NB4 (cell line): Measurements from ENCODE around the gene CDC26.

Source experiments
- DNase-seq: peaks from one replicate; pipeline ENCODE4 v3.0.0; 2010; ENCODE audit warnings: low read depth
- H3K4me3 ChIP-seq: one replicate; pipeline ENCODE4 v1.5.1; 2011; ENCODE audit warnings: mild to moderate bottlenecking, low read depth, low read length, moderate library complexity
- MAX ChIP-seq: IDR thresholded peaks from 2 replicates; pipeline ENCODE4 v1.6.1; 2011; ENCODE audit warnings: low read depth, low read length
- MYC ChIP-seq: IDR thresholded peaks from 2 replicates; pipeline ENCODE4 v1.6.1; 2011; ENCODE audit warnings: low read depth, low read length
- POLR2A ChIP-seq: IDR thresholded peaks from 2 replicates; pipeline ENCODE4 v1.6.1; 2011; ENCODE audit warnings: mild to moderate bottlenecking; ENCODE audit not compliant: insufficient read length; ENCODE audit errors: extremely low read depth
- TF ChIP-seq, protein P1 (sequence below): IDR thresholded peaks from one replicate; pipeline ENCODE4 v1.5.1; 2012; ENCODE audit warnings: low read depth, low read length

Gene CDC26

GRCh38 chr9:113231701-113232100 lies 43.7 kb downstream of the CDC26 start:
- TF ChIP-seq POLR2A (no peak), MAX (no peak), MYC (no peak)
- TF ChIP-seq, protein P1, sequence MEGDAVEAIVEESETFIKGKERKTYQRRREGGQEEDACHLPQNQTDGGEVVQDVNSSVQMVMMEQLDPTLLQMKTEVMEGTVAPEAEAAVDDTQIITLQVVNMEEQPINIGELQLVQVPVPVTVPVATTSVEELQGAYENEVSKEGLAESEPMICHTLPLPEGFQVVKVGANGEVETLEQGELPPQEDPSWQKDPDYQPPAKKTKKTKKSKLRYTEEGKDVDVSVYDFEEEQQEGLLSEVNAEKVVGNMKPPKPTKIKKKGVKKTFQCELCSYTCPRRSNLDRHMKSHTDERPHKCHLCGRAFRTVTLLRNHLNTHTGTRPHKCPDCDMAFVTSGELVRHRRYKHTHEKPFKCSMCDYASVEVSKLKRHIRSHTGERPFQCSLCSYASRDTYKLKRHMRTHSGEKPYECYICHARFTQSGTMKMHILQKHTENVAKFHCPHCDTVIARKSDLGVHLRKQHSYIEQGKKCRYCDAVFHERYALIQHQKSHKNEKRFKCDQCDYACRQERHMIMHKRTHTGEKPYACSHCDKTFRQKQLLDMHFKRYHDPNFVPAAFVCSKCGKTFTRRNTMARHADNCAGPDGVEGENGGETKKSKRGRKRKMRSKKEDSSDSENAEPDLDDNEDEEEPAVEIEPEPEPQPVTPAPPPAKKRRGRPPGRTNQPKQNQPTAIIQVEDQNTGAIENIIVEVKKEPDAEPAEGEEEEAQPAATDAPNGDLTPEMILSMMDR = no peak
- no peak overlapping the region for H3K4me3 ChIP-seq
- no peak for DNase-seq

GRCh38 chr9:113228130-113228665 lies 47.2 kb downstream of the CDC26 start:
- no peak for TF ChIP-seq POLR2A
- TF ChIP-seq, protein P1 = no peak
- no peak for TF ChIP-seq MAX
- no peak for TF ChIP-seq MYC

GRCh38 chr9:113227436-113227835 lies 47.9 kb downstream of the CDC26 start:
- no peak for DNase-seq
- TF ChIP-seq, protein P1 = no peak
- TF ChIP-seq POLR2A (no peak), MAX (no peak), MYC (no peak)
- no peak overlapping the region for H3K4me3 ChIP-seq

More at GRCh38 chr9:113228130-113228665, 47.2 kb downstream of the CDC26 start:
- no peak for DNase-seq
- no peak overlapping the region for H3K4me3 ChIP-seq

- no peak overlapping the region for H3K4me3 ChIP-seq
- peak; percentile 7 for DNase-seq
- TF ChIP-seq POLR2A (no peak), MAX (no peak), MYC (no peak)
- TF ChIP-seq, protein P1 = no peak
These were observed 51.4 kb downstream of the CDC26 start for GRCh38 chr9:113223963-113224362.

DNA sequence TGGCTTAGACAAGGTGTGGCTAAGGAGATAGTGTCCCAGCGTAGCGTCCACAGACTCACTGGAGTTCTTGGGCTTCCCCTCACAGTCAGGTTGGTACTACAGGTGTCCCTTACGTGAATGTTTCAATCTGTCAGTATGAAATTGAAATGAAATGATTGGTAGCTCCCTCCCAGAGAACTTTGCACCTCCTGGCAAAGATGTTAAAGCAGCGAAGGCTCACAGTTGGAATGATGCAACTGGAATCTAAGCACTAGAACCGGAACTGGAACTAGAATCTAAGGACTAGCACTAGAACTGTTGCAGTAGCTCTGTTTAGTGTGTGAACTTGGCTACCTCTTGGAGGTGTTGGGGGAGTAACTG lies 52.9 kb downstream of the CDC26 start:
- H3K4me3 ChIP-seq = peak overlapping the region; percentile 73
- peak; percentile 2 for DNase-seq
- TF ChIP-seq, protein P1 = no peak
- no peak for TF ChIP-seq POLR2A
- no peak for TF ChIP-seq MAX
- TF ChIP-seq MYC = no peak
